Effector CD8-positive, alpha-beta T cell (primary cell): ENCODE results near the gene SREK1.
"Not testable (repeated sequence)": the region's sequence is repeated elsewhere in the genome, so short reads cannot be mapped to it uniquely, and the experiment has no call there.

Experiments
- DNase-seq: peaks from one replicate; lab custom pipeline; 2025; lab: John Stamatoyannopoulos, UW

The SREK1 gene

DNA sequence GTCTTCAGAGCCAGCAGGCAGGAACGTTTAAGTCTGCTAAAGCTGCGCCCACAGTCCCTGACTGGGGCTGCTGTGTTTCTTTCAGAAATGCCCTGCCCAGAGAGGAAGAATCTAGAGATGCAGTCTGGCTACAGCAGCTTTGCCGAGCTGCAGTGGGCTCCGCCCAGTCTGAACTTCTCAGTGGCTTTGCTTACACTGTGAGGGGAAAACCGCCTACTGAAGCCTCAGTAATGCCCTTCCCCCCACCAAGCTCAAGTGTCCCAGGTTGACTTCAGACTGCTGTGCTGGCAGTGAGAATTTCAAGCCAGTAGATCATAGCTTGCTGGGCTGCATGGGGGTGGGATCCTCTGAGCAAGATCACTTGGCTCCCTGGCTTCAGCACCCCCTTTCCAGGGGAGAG, 78.4 kb downstream of the SREK1 start:
- DNase-seq: no peak

DNA sequence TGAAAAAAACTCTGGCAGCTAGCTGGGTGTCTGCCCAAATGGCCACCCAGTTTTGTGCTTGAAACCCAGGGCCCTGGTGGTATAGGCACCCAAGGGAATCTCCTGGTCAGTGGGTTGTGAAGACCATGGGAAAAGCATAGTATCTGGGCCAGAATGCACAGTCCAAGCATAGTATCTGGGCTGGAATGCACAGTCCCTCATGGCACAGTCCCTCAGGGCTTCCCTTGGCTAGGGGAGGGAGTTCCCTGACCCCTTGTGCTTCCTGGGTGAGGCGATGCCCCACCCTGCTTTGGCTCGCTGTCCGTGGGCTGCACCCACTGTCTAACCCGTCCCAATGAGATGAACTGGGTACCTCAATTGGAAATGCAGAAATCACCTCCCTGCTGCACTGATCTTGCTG, 78.8 kb downstream of the SREK1 start:
- DNase-seq: not testable (repeated sequence)

DNA sequence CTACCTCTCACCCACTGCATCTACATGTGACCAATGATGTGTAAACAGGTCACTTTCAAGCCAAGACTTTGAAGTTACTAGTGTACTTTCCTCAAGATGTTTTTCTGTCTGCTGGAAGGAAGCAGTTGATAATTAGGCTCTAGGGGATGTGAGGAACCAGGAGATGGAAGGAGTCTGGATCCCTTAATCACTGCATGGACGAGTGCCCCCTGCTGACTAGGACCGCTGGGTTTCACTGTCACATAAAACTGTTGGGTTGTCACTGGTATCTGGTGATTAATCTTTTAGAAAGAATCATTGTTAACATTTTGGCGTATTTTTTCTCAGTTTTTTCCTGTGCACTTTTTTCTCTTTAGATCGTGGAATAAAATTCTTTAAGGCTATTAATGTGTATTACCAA, 79.5 kb downstream of the SREK1 start:
- DNase-seq: no peak

DNA sequence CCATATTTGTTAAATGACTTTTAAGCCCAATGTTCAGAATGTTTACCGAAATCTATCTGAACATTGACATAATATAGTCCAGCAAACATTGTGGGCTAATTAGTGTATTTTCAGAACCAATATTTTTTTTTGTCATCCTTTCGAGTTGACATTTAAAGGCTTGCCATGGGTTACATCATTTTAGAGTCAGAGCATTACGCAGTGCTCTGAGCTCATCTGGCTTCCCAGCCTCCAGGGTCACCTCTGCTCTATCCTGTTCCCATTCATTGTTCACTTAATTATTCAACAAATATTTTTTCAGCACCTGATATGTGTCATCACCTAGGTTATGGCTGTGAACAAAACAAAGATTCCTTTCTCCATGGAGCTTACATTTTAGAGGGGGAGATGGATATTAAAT, 80.2 kb downstream of the SREK1 start:
- no peak for DNase-seq

DNA sequence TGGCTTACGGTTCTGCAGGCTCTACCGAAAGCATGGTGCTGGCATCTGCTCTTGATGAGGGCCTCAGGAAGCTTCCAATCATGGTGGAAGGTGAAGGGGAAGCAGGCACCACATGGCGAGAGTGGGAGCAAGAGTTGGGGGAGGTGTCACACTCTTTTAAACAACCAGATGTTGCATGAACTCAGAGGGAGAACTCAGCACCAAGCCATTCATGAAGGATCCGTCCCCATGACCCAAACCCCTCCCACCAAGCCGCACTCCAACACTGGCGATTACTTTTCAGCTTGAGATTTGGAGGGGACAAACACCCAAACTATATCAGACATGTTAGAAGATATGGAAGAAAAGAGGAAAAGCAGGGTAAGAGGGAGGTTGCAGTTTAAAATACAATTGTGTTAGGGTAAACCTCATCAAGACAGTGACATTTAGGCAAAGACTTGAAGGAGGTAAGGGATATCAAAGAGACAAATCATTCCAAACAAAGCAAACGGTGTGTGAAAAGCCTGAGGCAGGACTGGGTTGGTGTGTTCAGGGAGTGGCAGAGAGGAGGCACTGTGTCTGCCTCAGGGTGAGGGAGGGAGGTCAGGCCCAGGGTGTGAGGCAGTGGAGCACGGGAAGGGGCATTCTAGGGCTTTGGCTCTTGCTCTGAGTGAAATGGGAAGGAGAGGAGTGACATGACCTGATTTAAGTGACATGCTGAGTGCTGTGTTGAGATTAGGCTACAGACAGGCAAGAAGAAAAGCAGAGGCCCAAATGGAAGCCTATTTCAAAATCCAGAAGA, 80.9 kb downstream of the SREK1 start:
- DNase-seq: no peak

DNA sequence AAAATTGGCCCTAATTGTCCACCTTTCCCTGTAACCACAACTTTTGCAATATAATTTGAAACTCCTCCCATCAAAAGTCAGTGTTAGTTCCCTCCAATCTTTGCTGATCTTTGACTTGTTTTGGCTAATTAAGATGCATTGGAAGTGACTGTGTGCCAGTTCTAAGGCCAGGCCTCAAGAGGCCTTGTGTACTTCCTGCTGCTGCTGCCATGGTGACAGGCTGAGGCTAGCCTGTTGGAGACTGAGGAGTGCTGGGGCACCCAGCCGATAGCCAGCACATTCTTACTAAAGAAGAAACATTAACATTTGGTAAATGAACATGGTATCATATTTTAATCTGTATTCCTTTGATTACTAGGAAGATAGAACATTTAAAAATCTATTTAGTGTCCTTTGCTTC, 86.5 kb downstream of the SREK1 start:
- no peak for DNase-seq

DNA sequence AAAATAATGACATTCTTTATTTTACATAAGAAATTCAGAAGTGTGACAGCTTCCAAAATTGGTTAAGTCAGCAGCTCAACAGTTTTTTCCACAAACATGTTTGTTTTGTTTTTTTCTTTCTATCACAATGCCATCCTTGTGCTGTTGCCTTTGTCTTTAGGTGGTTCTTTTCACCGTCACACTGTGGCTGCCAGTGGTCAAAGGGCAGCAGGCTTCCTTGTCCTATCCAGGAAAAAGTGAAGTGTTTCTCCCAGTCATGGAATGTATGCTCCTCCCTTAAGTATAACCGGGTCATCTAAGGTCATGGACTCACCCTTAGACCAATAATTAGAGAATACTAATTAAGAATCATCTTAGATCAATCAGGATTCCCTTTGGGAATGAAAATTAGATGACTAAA, 87.4 kb downstream of the SREK1 start:
- DNase-seq: no peak

DNA sequence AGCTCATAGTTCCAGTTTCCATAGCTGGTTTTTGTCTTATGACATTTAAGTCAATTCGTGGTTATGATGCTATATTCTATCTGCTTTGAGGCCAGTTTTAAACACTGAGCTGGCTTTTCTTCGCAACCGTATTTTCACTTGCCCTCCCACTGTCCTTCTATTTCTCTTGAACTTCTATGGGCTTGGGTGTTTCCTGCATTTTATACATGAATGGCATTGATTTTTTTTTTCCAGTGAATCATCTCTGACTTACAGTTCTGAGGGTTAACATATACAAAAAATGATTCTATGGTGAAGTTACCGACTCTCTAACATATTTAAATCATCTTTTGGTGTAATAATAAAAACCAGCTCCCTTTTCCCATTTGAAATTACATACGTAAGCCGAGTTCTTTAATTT, 88.2 kb downstream of the SREK1 start:
- no peak for DNase-seq

DNA sequence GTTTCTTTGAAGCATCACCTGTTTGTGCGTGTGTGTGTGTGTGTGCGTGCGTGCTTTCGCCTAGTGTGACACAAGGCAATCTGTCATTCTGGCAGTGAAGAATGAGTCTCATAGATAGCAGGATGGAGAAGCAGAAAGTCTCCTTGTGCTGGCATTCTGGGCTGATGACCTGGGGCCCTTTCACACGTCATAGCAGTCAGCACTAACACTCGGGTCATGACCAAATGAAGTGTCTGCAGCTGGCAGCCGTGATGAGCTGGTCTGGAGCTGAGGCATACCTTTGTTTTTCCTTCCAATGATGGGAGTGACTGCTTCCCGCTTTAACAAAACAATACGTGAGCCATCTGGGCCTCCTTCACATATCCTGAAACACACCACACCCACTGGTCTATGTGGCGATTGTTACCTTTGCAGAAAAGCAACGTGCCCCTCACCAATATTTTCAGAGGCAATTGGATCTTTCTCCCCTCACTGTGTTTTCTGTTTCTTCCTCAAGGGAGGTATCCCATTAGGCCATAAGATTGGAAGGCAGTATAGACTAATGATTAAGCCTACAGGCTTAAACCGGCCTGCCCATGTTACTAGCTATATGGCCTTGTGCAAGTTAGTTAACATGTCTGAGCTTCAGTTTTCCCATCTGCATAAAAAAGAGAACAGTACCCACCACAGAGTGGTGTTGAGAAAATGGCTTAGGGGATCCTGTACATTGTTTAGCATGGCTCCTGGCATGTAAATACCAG, 88.8 kb downstream of the SREK1 start:
- DNase-seq: no peak
